A549 (cell line): Measurements from ENCODE around the gene UBE3C. TPM values are rescaled to one million over a fixed set of nuclear protein-coding genes. Genes with fewer than 3 reads are reported as not detected.

Source experiments
- ATAC-seq, 2 experiments: fragments of 200-7000 bp in 1 of 2; fragments of >200 bp in 1 of 2; cut with Nextera tagmentation in 1 of 2; cut with Tn5 transposase in 1 of 2; 3 replicates each; pipeline versions ENCODE4 v1.8.0 to v1.9.1; 2018 to 2020; ENCODE audit warnings: mild to moderate bottlenecking in 1 of 2, moderate library complexity in 1 of 2
- CTCF ChIA-PET: fragments of 300-600 bp; sonication (Branson Sonifier 250); formaldehyde crosslinking; extraction: SDS; loops from one replicate; lab custom pipeline; 2021; ENCODE audit warnings: antibody characterized with exemption, inconsistent platforms; lab: Yijun Ruan, JAX
- POLR2A ChIA-PET: fragments of 350-600 bp; formaldehyde crosslinking; extraction: SDS; loops from one replicate; lab custom pipeline; 2021; ENCODE audit warnings: antibody characterized with exemption, inconsistent platforms; lab: Yijun Ruan, JAX
- DNase-seq, 2 experiments: peaks; one replicate each; pipeline versions ENCODE4 v3.0.0 to v3.0.0-alpha.2; 2011 to 2016; ENCODE audit warnings: low read depth in 1 of 2, low spot score in 1 of 2
- FAIRE-seq: peaks from 2 replicates; lab custom pipeline; 2011; peaks lifted over from hg19 to GRCh38; lab: Jason Lieb, UNC
- H3K27ac ChIP-seq, 2 experiments: fragments of >200 bp; sonication (Bioruptor Twin); formaldehyde crosslinking; 3 replicates each; pipeline ENCODE4 v1.5.1; 2016 to 2017
- H3K4me1 ChIP-seq: fragments of >200 bp; sonication (Bioruptor Twin); formaldehyde crosslinking; 3 replicates; pipeline ENCODE4 v1.6.1; 2016
- H3K4me2 ChIP-seq: fragments of >200 bp; sonication (Bioruptor Twin); formaldehyde crosslinking; 3 replicates; pipeline ENCODE4 v1.6.1; 2016
- H3K4me3 ChIP-seq: fragments of >200 bp; sonication (Bioruptor Twin); formaldehyde crosslinking; 3 replicates; pipeline ENCODE4 v1.5.1; 2016
- H3K9me3 ChIP-seq: fragments of >200 bp; sonication (Bioruptor Twin); formaldehyde crosslinking; 3 replicates; pipeline ENCODE4 v1.6.1; 2016
- CHD2 ChIP-seq: fragments of 150-350 bp; IDR thresholded peaks from 2 replicates; pipeline ENCODE4 v1.6.1; 2014; ENCODE audit warnings: low read length; ENCODE audit not compliant: partially characterized antibody
- CHD4 ChIP-seq: fragments of 200-600 bp; sonication (generic); IDR thresholded peaks from 2 replicates; pipeline ENCODE4 v1.6.1; 2016; ENCODE audit warnings: antibody characterized with exemption, mild to moderate bottlenecking, borderline replicate concordance
- EHF ChIP-seq: fragments of 250-450 bp; sonication (Bioruptor Pico); IDR thresholded peaks from 2 replicates; pipeline ENCODE4 v1.5.0; 2020; ENCODE audit warnings: mild to moderate bottlenecking
- EHMT2 ChIP-seq: fragments of 200-600 bp; sonication (generic); IDR thresholded peaks from 2 replicates; pipeline ENCODE4 v1.6.1; 2016; ENCODE audit warnings: antibody characterized with exemption, low read depth, mild to moderate bottlenecking, moderate library complexity
- ESRRA ChIP-seq: fragments of 150-350 bp; IDR thresholded peaks from 2 replicates; pipeline ENCODE4 v1.6.1; 2014; ENCODE audit warnings: mild to moderate bottlenecking, low read length, borderline replicate concordance
- FOSB ChIP-seq: fragments of 250-450 bp; sonication (Bioruptor Pico); IDR thresholded peaks from 2 replicates; pipeline ENCODE4 v1.5.0; 2020; ENCODE audit warnings: mild to moderate bottlenecking, moderate library complexity
- GATA3 ChIP-seq: IDR thresholded peaks from 2 replicates; pipeline ENCODE4 v1.6.1; 2012; ENCODE audit warnings: borderline replicate concordance
- HES2 ChIP-seq: fragments of >200 bp; sonication (Bioruptor Twin); formaldehyde crosslinking; IDR thresholded peaks from 2 replicates; pipeline ENCODE4 v1.6.1; 2016
- HEYL ChIP-seq: fragments of 250-450 bp; sonication (Bioruptor Pico); IDR thresholded peaks from 2 replicates; pipeline ENCODE4 v1.8.0; 2021; ENCODE audit warnings: mild to moderate bottlenecking, moderate library complexity
- HOXA7 ChIP-seq: fragments of 250-450 bp; sonication (Bioruptor Pico); IDR thresholded peaks from 2 replicates; pipeline ENCODE4 v1.5.0; 2020; ENCODE audit warnings: mild to moderate bottlenecking, moderate library complexity
- HOXB5 ChIP-seq: fragments of 250-450 bp; sonication (Bioruptor Pico); IDR thresholded peaks from 2 replicates; pipeline ENCODE4 v1.5.0; 2020; ENCODE audit warnings: mild to moderate bottlenecking, moderate library complexity
- JUNB ChIP-seq: fragments of >200 bp; sonication (Bioruptor Twin); formaldehyde crosslinking; IDR thresholded peaks from 2 replicates; pipeline ENCODE4 v1.6.1; 2016
- KDM5A ChIP-seq: fragments of 200-600 bp; sonication (generic); IDR thresholded peaks from 2 replicates; pipeline ENCODE4 v1.6.1; 2016; ENCODE audit warnings: antibody characterized with exemption, mild to moderate bottlenecking
- MAZ ChIP-seq: fragments of 150-350 bp; IDR thresholded peaks from 2 replicates; pipeline ENCODE4 v1.6.1; 2014; ENCODE audit warnings: antibody characterized with exemption, low read depth, low read length, borderline replicate concordance
- MYC ChIP-seq: IDR thresholded peaks from 2 replicates; pipeline ENCODE4 v1.6.1; 2012; ENCODE audit warnings: mild to moderate bottlenecking, inconsistent platforms, low read length, improper control_type of control experiment, borderline replicate concordance
- PBX3 ChIP-seq: IDR thresholded peaks from 2 replicates; pipeline ENCODE4 v1.6.1; 2012
- PHF8 ChIP-seq: fragments of 200-600 bp; sonication (generic); IDR thresholded peaks from 2 replicates; pipeline ENCODE4 v1.6.1; 2016; ENCODE audit warnings: low read depth, mild to moderate bottlenecking, antibody characterized with exemption, moderate library complexity, borderline replicate concordance
- POLR2AphosphoS2 ChIP-seq: conservative IDR thresholded peaks from 2 replicates; pipeline ENCODE4 v1.6.1; 2012; ENCODE audit warnings: low read length, improper control_type of control experiment, inconsistent platforms
- RARB ChIP-seq: fragments of 250-450 bp; sonication (Bioruptor Pico); IDR thresholded peaks from 2 replicates; pipeline ENCODE4 v1.8.0; 2021; ENCODE audit warnings: mild to moderate bottlenecking, moderate library complexity
- REST ChIP-seq: fragments of 200-600 bp; sonication (generic); IDR thresholded peaks from 2 replicates; pipeline ENCODE4 v1.6.1; 2016; ENCODE audit warnings: antibody characterized with exemption, mild to moderate bottlenecking, moderate library complexity
- RFX5 ChIP-seq: fragments of 450-650 bp; IDR thresholded peaks from 2 replicates; pipeline ENCODE4 v1.7.1; 2014; ENCODE audit warnings: antibody characterized with exemption, mild to moderate bottlenecking, moderate library complexity
- RNF2 ChIP-seq: fragments of 200-600 bp; sonication (generic); IDR thresholded peaks from 2 replicates; pipeline ENCODE4 v1.6.1; 2016; ENCODE audit warnings: low read depth, mild to moderate bottlenecking, antibody characterized with exemption, moderate library complexity, borderline replicate concordance
- SMC3 ChIP-seq: fragments of >200 bp; sonication (Bioruptor Twin); formaldehyde crosslinking; IDR thresholded peaks from 3 replicates; pipeline ENCODE4 v1.6.1; 2018; ENCODE audit warnings: inconsistent platforms
- SREBF2 ChIP-seq: fragments of 450-650 bp; IDR thresholded peaks from 2 replicates; pipeline ENCODE4 v1.6.1; 2014; ENCODE audit warnings: mild to moderate bottlenecking, moderate library complexity
- TFCP2L1 ChIP-seq: fragments of 250-450 bp; sonication (Bioruptor Pico); IDR thresholded peaks from 2 replicates; pipeline ENCODE4 v1.5.0; 2021; ENCODE audit warnings: mild to moderate bottlenecking
- WGBS: methylation state at CpG from one replicate; pipeline ENCODE4 v1.1.6; 2017; ENCODE audit errors: missing lambda C conversion rate; 5-methylcytosine and 5-hydroxymethylcytosine counted together
- polyA plus RNA-seq, 4 experiments: library from polyadenylated mRNA; depleted of rRNA in 3 of 4; stranded (reverse); fragments of >200 nt; fragmentation: RNase III in 1 of 4; extraction: RNeasy Plus Mini Kit Qiagen cat#74134 plus additional on column Dnase treatment in 1 of 4; gene quantifications; 2 replicates in 3 of 4; 3 replicates in 1 of 4; pipeline ENCODE4 v1.2.3, GENCODE V29; 2011 to 2017
- TF ChIP-seq, protein P1 (sequence below): fragments of 150-350 bp; IDR thresholded peaks from 2 replicates; pipeline ENCODE4 v1.6.1; 2014; ENCODE audit warnings: low read depth, mild to moderate bottlenecking, low read length
- TF ChIP-seq, protein P2 (sequence below): IDR thresholded peaks from 2 replicates; pipeline ENCODE4 v1.6.1; 2012; ENCODE audit warnings: low read depth, borderline replicate concordance

UBE3C gene
- polyA plus RNA-seq, 2 of the 4 experiments (the other 2 are of a cell fraction) = 52.1 to 73.2 TPM

DNA sequence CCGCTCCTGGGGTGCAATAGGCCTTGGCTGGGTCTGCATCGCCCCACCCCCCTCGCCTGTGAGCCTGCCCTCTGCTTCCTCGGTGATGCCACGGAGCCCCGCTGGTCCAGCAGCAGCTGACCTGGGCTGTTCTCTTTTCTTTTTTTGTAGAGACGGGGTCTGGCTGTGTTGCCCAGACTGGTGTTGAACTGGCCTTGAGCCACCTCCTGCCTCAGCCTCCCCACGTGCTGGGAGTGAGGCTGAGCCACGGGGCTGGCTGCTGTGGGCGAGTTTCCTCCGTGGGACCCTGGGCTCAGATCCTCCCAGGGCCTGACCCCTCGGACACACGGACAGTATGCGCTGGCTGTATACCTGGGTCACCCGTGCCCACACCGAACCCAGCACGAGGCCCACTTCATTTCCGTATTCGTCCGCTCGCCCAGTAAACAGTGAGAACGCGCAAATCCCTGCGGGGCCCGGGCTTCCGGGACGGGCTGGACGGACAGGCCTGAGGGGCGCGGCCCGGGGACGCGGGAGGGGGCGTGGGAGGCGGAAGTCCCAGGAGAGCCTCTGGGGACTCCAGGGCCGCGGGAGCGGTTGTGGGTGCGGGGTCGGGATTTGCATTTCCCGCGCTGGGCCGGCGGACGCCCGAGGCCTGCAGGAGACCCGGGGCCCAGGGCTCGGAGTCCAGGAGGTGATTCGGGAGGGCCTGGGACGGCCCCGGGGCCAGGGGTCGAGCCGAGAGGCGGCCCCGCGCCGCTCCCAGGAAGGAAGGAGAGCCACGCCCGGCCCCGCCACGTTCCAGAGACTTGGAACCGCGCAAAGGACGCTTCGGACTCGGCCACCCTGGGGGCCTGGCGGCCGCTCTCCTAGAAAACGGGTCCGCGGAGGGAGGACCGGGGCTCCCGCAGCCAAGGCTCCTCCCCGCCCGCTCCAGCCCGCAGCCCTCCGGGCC is 140.3 kb downstream of the UBE3C start:
- no peak overlapping the region for H3K27ac ChIP-seq
- no peak overlapping the region for H3K4me2 ChIP-seq
- no peak for TF ChIP-seq CHD2
- no peak for TF ChIP-seq PBX3
- no peak for TF ChIP-seq EHMT2
- TF ChIP-seq SMC3 = no peak
- TF ChIP-seq KDM5A = no peak
- TF ChIP-seq POLR2AphosphoS2 = no peak
- TF ChIP-seq MAZ = no peak
- no peak for TF ChIP-seq SREBF2
- TF ChIP-seq EHF (CRISPR knock-in tag) = no peak
- no peak for TF ChIP-seq HOXB5 (CRISPR knock-in tag)
- H3K9me3 ChIP-seq = no peaks in the 10 kb centered on the region
- ChIA-PET POLR2A (no interaction called here), CTCF (interaction anchor here (1.4 kb wide), 1 partner anchor 108 kb away, joined by 3 read pairs; no protein-coding TSS in a partner anchor)
- no peak for FAIRE-seq
- no peak for ATAC-seq
- DNase-seq = no peak
- H3K4me3 ChIP-seq = no peak overlapping the region
- 86% methylated on average over 65 of the region's 77 CpGs for WGBS
- peaks cover 14% of the 10 kb centered on the region for H3K4me1 ChIP-seq

- 90% methylated on average over 12 of the region's 39 CpGs for WGBS
- ChIA-PET CTCF (interaction anchor here (1.0 kb wide), 1 partner anchor 55 kb away, joined by 4 read pairs; no protein-coding TSS in a partner anchor), POLR2A (no interaction called here)
- no peak overlapping the region for H3K27ac ChIP-seq
- ATAC-seq (no peak), FAIRE-seq (no peak), DNase-seq (no peak)
- H3K4me2 ChIP-seq = no peak overlapping the region
- no peak overlapping the region for H3K4me3 ChIP-seq
- TF ChIP-seq REST (no peak), PHF8 (no peak), CHD2 (no peak), SREBF2 (no peak), HOXA7 (CRISPR knock-in tag) (no peak), HEYL (CRISPR knock-in tag) (no peak), HES2 (no peak), JUNB (no peak), FOSB (CRISPR knock-in tag) (no peak), RFX5 (no peak), MYC (no peak), GATA3 (no peak), CHD4 (no peak), TFCP2L1 (no peak), POLR2AphosphoS2 (no peak), RNF2 (no peak), ESRRA (no peak), RARB (CRISPR knock-in tag) (no peak)
- TF ChIP-seq, protein P1, sequence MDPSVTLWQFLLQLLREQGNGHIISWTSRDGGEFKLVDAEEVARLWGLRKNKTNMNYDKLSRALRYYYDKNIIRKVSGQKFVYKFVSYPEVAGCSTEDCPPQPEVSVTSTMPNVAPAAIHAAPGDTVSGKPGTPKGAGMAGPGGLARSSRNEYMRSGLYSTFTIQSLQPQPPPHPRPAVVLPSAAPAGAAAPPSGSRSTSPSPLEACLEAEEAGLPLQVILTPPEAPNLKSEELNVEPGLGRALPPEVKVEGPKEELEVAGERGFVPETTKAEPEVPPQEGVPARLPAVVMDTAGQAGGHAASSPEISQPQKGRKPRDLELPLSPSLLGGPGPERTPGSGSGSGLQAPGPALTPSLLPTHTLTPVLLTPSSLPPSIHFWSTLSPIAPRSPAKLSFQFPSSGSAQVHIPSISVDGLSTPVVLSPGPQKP = no peak
- TF ChIP-seq, protein P2, sequence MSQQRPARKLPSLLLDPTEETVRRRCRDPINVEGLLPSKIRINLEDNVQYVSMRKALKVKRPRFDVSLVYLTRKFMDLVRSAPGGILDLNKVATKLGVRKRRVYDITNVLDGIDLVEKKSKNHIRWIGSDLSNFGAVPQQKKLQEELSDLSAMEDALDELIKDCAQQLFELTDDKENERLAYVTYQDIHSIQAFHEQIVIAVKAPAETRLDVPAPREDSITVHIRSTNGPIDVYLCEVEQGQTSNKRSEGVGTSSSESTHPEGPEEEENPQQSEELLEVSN = no peak
- peaks cover 14% of the 10 kb centered on the region for H3K4me1 ChIP-seq
- no peaks in the 10 kb centered on the region for H3K9me3 ChIP-seq
Observed at GRCh38 chr7:157279741-157280215, 141.1 kb downstream of the UBE3C start.
